GM10248 (cell line): ENCODE measurements around the gene ANLN.
"Not testable (repeated sequence)": the region's sequence is repeated elsewhere in the genome, so short reads cannot be mapped to it uniquely, and the experiment has no call there.

Experiments used
- CTCF ChIA-PET: fragments of 300-600 bp; sonication (Branson Sonifier 250); formaldehyde crosslinking; extraction: SDS; loops from one replicate; lab custom pipeline; 2021; ENCODE audit warnings: antibody characterized with exemption; lab: Yijun Ruan, JAX
- POLR2A ChIA-PET: fragments of 350-650 bp; sonication (Branson Sonifier 250); formaldehyde crosslinking; extraction: SDS; loops from one replicate; lab custom pipeline; 2020; ENCODE audit warnings: antibody characterized with exemption; lab: Yijun Ruan, JAX
- DNase-seq: peaks from one replicate; pipeline ENCODE4 v3.0.0; 2012; ENCODE audit errors: extremely low spot score
- CTCF ChIP-seq: IDR thresholded peaks from 2 replicates; pipeline ENCODE4 v1.5.1; 2012; ENCODE audit warnings: mild to moderate bottlenecking, low read depth; ENCODE audit errors: extremely low read depth, missing control alignments, control extremely low read depth

The ANLN gene

GRCh38 chr7:36369171-36369570 lies 20.5 kb upstream of the ANLN start:
- TF ChIP-seq CTCF = no peak
- ChIA-PET CTCF (interaction anchor here (3.8 kb wide), 1 partner anchor 9 kb away, joined by 21 read pairs; no protein-coding TSS in a partner anchor), POLR2A (no interaction called here)
- DNase-seq = no peak

GRCh38 chr7:36370046-36370445 lies 19.6 kb upstream of the ANLN start:
- ChIA-PET POLR2A (no interaction called here), CTCF (no interaction called here)
- no peak for DNase-seq
- TF ChIP-seq CTCF = no peak

- CTCF ChIA-PET = no interaction called here
- TF ChIP-seq CTCF = no peak
- POLR2A ChIA-PET = no interaction called here
- DNase-seq = no peak
Observed at GRCh38 chr7:36372156-36372555, 17.5 kb upstream of the ANLN start.

- POLR2A ChIA-PET, DNase-seq: not testable (repeated sequence)
- CTCF ChIA-PET = interaction anchor here (1.2 to 3.3 kb wide), 2 partner anchors 10 to 11 kb away, joined by 4 to 21 read pairs; a partner anchor contains a TSS
Observed at GRCh38 chr7:36378555-36378954, 11.1 kb upstream of the ANLN start.

- CTCF ChIA-PET = interaction anchor here (1.3 to 3.3 kb wide), 3 partner anchors 12 to 61 kb away, joined by 3 to 21 read pairs (median 6); a partner anchor contains a TSS
- POLR2A ChIA-PET = no interaction called here
- no peak for DNase-seq
- TF ChIP-seq CTCF = no peak
Observed at GRCh38 chr7:36379831-36380504, 9.7 kb upstream of the ANLN start.

- ChIA-PET CTCF (interaction anchor here (1.0 to 1.4 kb wide), 3 partner anchors 11 to 62 kb away, joined by 3 to 6 read pairs (median 3); no protein-coding TSS in a partner anchor), POLR2A (no interaction called here)
- no peak for TF ChIP-seq CTCF
- no peak for DNase-seq
Observed at GRCh38 chr7:36381056-36381455, 8.6 kb upstream of the ANLN start.

- CTCF ChIA-PET, POLR2A ChIA-PET: not testable (repeated sequence)
Observed at GRCh38 chr7:36383284-36383683, 6.4 kb upstream of the ANLN start.

GRCh38 chr7:36385646-36386045 lies 4.0 kb upstream of the ANLN start:
- POLR2A ChIA-PET, DNase-seq: not testable (repeated sequence)
- CTCF ChIA-PET = interaction anchor here (1.2 kb wide), 1 partner anchor 18 kb away, joined by 3 read pairs; a partner anchor contains a TSS

More at GRCh38 chr7:36383284-36383683, 6.4 kb upstream of the ANLN start:
- not testable (repeated sequence) for DNase-seq
